ENCODE data around the gene PLXND1.

PLXND1 gene

GRCh38 chr3:129628169-129628522 is 21.7 kb upstream of the PLXND1 start:
- DNase-seq (ENCODE audit: low spot score): no peak

GRCh38 chr3:129627350-129628168 is 21.1 kb upstream of the PLXND1 start:
- DNase-seq (ENCODE audit: low spot score): peak; percentile 74

GRCh38 chr3:129626744-129627349 is 20.4 kb upstream of the PLXND1 start:
- DNase-seq (ENCODE audit: low spot score): peak; percentile 48

GRCh38 chr3:129625072-129625874 is 18.8 kb upstream of the PLXND1 start:
- DNase-seq (ENCODE audit: low spot score): no peak

- DNase-seq (ENCODE audit: low spot score): no peak
Observed at GRCh38 chr3:129624347-129625071, 18.0 kb upstream of the PLXND1 start.

GRCh38 chr3:129623447-129624118 is 17.1 kb upstream of the PLXND1 start:
- DNase-seq (ENCODE audit: low spot score): no peak

GRCh38 chr3:129622933-129623332 is 16.5 kb upstream of the PLXND1 start:
- no peak for DNase-seq (ENCODE audit: low spot score)

- no peak for DNase-seq (ENCODE audit: low spot score)
Observed at GRCh38 chr3:129622226-129622874, 15.9 kb upstream of the PLXND1 start.

- DNase-seq (ENCODE audit: low spot score): no peak
Observed at GRCh38 chr3:129621626-129622225, 15.2 kb upstream of the PLXND1 start.

- DNase-seq (ENCODE audit: low spot score): no peak
Observed at GRCh38 chr3:129620828-129621559, 14.5 kb upstream of the PLXND1 start.

GRCh38 chr3:129619726-129620162 is 13.3 kb upstream of the PLXND1 start:
- no peak for DNase-seq (ENCODE audit: low spot score)

- DNase-seq (ENCODE audit: low spot score): no peak
Observed at GRCh38 chr3:129618901-129619671, 12.6 kb upstream of the PLXND1 start.

GRCh38 chr3:129618186-129618820 is 11.8 kb upstream of the PLXND1 start:
- no peak for DNase-seq (ENCODE audit: low spot score)

GRCh38 chr3:129617381-129618185 is 11.1 kb upstream of the PLXND1 start:
- DNase-seq (ENCODE audit: low spot score): no peak

GRCh38 chr3:129616713-129617112 is 10.2 kb upstream of the PLXND1 start:
- no peak for DNase-seq (ENCODE audit: low spot score)

- DNase-seq (ENCODE audit: low spot score): no peak
Observed at GRCh38 chr3:129616291-129616690, 9.8 kb upstream of the PLXND1 start.

GRCh38 chr3:129615751-129616281 is 9.3 kb upstream of the PLXND1 start:
- DNase-seq (ENCODE audit: low spot score): no peak
